ENCODE results near the gene IFT25. TPM values are rescaled to one million over a fixed set of nuclear protein-coding genes. Genes with fewer than 3 reads are reported as not detected.
A peak's percentile ranks its signal among the peaks of the same experiment; 100 is the strongest.
"Not testable (repeated sequence)": the region's sequence is repeated elsewhere in the genome, so short reads cannot be mapped to it uniquely, and the experiment has no call there.

IFT25 gene
- total RNA-seq = 63.7 TPM
- polyA plus RNA-seq = 24.0 TPM

DNA sequence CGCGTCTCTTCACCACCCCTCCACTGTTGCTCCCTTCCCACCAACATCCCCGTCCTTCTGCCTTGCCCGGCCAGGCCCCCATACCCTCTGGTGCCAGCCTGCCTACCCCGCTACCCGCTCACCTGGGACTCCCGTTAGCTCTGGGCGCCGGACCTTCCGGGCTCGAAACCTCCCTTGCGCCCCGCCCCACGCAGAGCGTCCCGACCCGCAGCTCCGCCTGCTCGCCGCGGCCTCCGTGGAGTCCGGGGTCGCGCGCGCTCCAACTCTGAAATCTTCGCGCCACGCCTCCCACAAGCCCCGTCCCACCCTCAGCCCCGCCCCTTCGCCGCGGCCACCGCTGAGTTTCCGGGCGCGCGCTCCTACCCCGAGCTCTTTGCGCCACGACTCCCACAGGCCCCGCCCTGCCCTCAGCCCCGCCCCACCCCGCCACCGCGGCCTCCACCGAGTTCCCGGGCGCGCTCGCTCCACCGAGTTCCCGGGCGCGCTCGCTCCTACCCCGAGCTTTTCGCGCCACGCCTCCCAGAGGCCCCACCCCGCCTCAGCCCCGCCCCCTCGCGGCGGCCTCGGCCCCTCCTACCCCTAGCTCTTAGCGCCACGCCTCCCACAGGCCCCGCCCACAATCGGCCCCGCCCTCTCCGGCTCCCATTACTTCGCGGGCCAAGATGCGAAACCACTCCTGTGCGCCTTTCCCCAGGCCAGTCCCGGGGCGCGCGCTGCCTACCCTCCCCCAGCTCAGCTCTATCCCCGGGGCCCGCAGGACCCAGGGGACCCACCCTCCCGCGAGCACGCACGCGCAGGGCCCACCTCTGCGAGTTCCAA lies at the start of gene IFT25:
IFT25 (minus strand) TSS at position 267 of the 819 bp plus-strand sequence. CDS start 5,617 bp downstream, outside the sequence.
- H3K4me3 ChIP-seq (ENCODE audit: low read depth, low read length) = peak within 1 kb of the TSS; percentile 87
- peak within 1 kb of the TSS; percentile 92 for H3K27ac ChIP-seq (ENCODE audit: low read depth)
- peaks cover 3% of the 10 kb centered on the region for H3K4me1 ChIP-seq (ENCODE audit: insufficient read depth)
- no peaks in the 10 kb centered on the region for H3K36me3 ChIP-seq (ENCODE audit: insufficient read depth)
- under 1% methylated on average over 90 of the region's 90 CpGs for WGBS
- peak; percentile 88 for DNase-seq (ENCODE audit: extremely low spot score)

DNA sequence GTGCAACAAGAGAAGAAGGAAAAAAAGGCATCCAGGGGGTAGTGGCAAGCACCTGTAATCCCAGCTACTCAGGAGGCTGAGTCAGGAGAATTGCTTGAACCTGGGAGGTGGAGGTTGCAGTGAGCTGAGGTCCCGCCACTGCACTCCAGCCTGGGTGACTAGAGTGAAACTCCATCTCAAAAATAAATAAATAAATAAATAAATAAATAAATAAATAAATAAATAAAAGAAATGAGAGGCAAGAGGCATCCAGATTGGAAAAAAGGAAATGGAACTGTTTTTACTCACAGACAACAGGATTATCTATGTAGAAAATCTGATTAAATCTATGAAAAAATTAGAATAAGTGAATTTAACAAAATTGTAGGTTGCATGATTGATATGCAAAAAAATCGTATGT lies 49.0 kb upstream of the IFT25 start:
- DNase-seq (ENCODE audit: extremely low spot score); H3K4me1 ChIP-seq (ENCODE audit: insufficient read depth); H3K27ac ChIP-seq (ENCODE audit: low read depth); H3K36me3 ChIP-seq (ENCODE audit: insufficient read depth); H3K4me3 ChIP-seq (ENCODE audit: low read depth, low read length): not testable (repeated sequence)
- 89% methylated on average over 2 of the region's 2 CpGs for WGBS

- no peaks in the 10 kb centered on the region for H3K4me1 ChIP-seq (ENCODE audit: insufficient read depth)
- no peaks in the 10 kb centered on the region for H3K36me3 ChIP-seq (ENCODE audit: insufficient read depth)
- H3K4me3 ChIP-seq (ENCODE audit: low read depth, low read length) = no peak overlapping the region
- no peak for DNase-seq (ENCODE audit: extremely low spot score)
- whole genome bisulfite sequencing = 72% methylated on average over 4 of the region's 4 CpGs
- H3K27ac ChIP-seq (ENCODE audit: low read depth) = no peak overlapping the region
These were observed 46.8 kb upstream of the IFT25 start for GRCh38 chr1:53992085-53992874.

DNA sequence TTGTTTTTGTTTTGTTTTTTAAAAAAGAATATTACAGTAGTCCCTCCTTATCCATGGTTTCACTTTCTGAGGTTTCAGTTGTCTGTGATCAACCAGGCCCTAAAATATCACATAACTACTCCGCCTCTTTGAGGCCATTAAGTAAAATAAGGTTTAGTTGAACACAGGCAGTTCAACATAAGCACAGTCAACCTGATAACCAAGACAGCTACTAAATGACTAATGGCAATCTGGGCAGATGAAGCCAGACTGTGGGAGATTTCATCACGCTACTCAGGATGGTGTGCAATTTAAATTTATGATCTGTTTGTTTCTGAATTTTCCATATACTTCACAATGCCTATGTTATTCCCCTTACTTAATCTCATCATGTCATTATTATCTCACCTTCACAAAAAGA lies 42.4 kb upstream of the IFT25 start:
- Histone ChIP-seq H3K27ac (ENCODE audit: low read depth) (no peak overlapping the region), H3K4me3 (ENCODE audit: low read depth, low read length) (no peak overlapping the region), H3K36me3 (ENCODE audit: insufficient read depth) (no peaks in the 10 kb centered on the region), H3K4me1 (ENCODE audit: insufficient read depth) (no peaks in the 10 kb centered on the region)
- no peak for DNase-seq (ENCODE audit: extremely low spot score)
- 86% methylated on average over 2 of the region's 2 CpGs for WGBS

DNA sequence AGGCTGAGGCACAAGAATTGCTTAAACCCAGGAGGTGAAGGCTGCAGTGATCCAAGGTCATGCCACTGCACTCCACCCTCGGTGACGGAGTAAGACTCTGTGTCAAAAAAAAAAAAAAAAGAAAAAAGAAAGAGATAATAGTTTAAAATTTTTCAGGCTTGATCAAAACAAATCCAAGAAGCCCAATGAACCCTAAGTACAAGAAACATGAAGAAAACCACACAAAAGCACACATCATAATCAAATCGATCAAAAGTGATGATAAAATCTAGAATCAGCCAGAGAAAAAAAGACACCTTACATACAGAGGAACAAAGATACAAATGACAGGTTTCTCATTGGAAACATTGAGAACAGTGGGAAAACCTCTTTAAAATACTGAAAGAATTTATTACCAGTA lies 41.0 kb upstream of the IFT25 start:
- Histone ChIP-seq H3K36me3 (ENCODE audit: insufficient read depth) (no peaks in the 10 kb centered on the region), H3K27ac (ENCODE audit: low read depth) (no peak overlapping the region), H3K4me1 (ENCODE audit: insufficient read depth) (no peaks in the 10 kb centered on the region), H3K4me3 (ENCODE audit: low read depth, low read length) (no peak overlapping the region)
- 87% methylated on average over 3 of the region's 3 CpGs for WGBS
- DNase-seq (ENCODE audit: extremely low spot score) = no peak

- no peak overlapping the region for H3K4me3 ChIP-seq (ENCODE audit: low read depth, low read length)
- H3K4me1 ChIP-seq (ENCODE audit: insufficient read depth) = no peaks in the 10 kb centered on the region
- H3K27ac ChIP-seq (ENCODE audit: low read depth) = no peak overlapping the region
- no peaks in the 10 kb centered on the region for H3K36me3 ChIP-seq (ENCODE audit: insufficient read depth)
- no peak for DNase-seq (ENCODE audit: extremely low spot score)
These were observed 39.2 kb upstream of the IFT25 start for GRCh38 chr1:53984726-53985125.

- Histone ChIP-seq H3K27ac (ENCODE audit: low read depth) (no peak overlapping the region), H3K4me3 (ENCODE audit: low read depth, low read length) (peak overlapping the region; percentile 23), H3K4me1 (ENCODE audit: insufficient read depth) (no peaks in the 10 kb centered on the region), H3K36me3 (ENCODE audit: insufficient read depth) (no peaks in the 10 kb centered on the region)
- no peak for DNase-seq (ENCODE audit: extremely low spot score)
- WGBS = 17% methylated on average over 4 of the region's 4 CpGs
These were observed 37.2 kb upstream of the IFT25 start for GRCh38 chr1:53982763-53983104.

DNA sequence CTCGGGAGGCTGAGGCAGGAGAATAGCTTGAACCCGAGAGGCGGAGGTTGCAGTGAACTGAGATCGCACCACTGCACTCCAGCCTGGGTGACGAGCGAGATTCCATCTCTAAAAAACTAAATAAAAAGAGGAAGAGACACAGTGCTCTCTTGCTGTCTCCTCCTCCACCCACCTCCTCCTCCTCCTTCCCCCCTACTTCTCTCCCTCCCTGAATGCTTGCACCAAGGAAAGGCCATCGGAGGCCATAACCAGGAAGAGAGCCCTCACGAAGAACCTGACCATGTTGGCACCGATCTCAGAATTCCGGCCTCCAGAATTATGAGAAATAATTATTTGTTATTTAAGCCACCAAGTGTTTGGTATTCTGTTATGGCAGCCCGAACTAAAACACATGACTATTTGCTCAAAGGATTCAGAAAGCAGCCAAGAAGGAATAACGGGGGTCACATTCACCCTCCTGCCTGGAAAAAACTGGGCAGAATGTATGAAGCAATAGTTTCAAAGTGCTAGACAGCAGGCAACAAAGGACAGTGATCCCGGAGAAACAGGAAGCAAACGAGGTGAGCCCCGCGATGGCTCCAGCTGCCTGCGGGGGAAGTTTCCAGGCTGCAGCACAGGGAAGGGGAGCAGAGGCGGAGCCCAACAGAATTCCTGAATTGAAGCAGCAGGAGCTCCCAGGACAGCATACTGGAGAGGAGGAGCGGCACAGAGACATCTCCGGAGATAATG lies 36.7 kb upstream of the IFT25 start:
- no peaks in the 10 kb centered on the region for H3K36me3 ChIP-seq (ENCODE audit: insufficient read depth)
- WGBS = 27% methylated on average over 20 of the region's 20 CpGs
- peak overlapping the region; percentile 23 for H3K4me3 ChIP-seq (ENCODE audit: low read depth, low read length)
- H3K4me1 ChIP-seq (ENCODE audit: insufficient read depth) = no peaks in the 10 kb centered on the region
- peak overlapping the region; percentile 0 for H3K27ac ChIP-seq (ENCODE audit: low read depth)
- DNase-seq (ENCODE audit: extremely low spot score) = no peak

DNA sequence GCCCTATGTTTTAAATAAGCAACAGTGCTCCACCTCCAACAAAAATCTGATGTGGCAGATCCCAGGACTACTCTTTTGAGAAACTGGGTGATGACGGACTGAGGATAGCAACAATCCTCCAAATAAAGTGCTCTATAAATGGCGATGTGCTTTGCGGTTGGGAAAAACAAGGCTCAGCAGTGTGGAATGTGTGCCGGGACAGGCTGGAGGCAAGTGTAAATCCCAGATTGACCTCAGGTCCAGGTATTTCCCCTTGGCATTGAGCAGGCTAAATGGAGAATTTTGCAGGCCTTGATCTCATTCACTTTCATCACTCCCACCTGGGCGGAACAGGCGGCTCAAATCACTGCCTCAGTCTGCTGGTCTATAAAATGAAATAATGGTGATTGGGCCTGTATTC lies 35.7 kb upstream of the IFT25 start:
- Histone ChIP-seq H3K36me3 (ENCODE audit: insufficient read depth) (no peaks in the 10 kb centered on the region), H3K4me1 (ENCODE audit: insufficient read depth) (no peaks in the 10 kb centered on the region), H3K4me3 (ENCODE audit: low read depth, low read length) (no peak overlapping the region), H3K27ac (ENCODE audit: low read depth) (no peak overlapping the region)
- 63% methylated on average over 6 of the region's 6 CpGs for WGBS
- no peak for DNase-seq (ENCODE audit: extremely low spot score)

DNA sequence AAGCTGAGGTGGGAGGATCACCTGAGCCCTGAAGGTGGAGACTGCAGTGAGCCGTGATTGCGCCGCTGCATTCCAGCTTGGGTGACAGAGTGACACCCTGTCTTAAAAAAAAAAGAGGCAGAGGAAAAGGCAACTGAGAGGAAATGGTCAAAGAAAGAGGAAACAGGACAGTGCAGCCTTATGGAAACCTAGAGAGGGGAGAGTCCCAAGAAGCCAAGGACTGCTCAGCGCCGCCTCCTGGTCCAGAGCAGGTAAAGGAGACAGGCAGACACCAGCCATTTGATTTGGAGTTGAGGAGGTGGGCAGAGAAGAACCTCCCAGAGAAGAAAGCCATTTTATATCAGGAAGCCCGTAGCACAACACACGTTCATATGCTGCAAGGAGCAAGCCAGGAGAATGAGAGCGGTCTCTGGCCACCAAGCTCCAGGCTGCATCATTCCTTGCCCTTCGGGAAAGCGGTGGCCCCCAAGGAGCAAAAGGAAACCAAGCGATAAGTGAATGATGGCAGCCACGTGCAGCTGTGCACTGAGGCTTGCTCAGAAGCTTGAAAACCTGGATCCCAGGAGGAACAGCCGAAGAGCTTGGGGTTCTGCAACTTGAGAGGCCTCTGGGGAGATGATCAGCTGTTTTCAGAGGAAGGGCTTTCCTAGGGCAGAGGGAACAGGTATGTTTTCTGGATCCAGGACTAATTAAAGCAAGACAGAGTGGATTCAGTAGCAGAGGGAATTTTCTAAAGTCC lies 34.4 kb upstream of the IFT25 start:
- no peak for DNase-seq (ENCODE audit: extremely low spot score)
- Histone ChIP-seq H3K4me1 (ENCODE audit: insufficient read depth) (no peaks in the 10 kb centered on the region), H3K36me3 (ENCODE audit: insufficient read depth) (no peaks in the 10 kb centered on the region), H3K4me3 (ENCODE audit: low read depth, low read length) (no peak overlapping the region), H3K27ac (ENCODE audit: low read depth) (no peak overlapping the region)
- WGBS = 88% methylated on average over 13 of the region's 13 CpGs

GRCh38 chr1:53975861-53976260 lies 30.4 kb upstream of the IFT25 start:
- no peak overlapping the region for H3K4me3 ChIP-seq (ENCODE audit: low read depth, low read length)
- H3K36me3 ChIP-seq (ENCODE audit: insufficient read depth) = no peaks in the 10 kb centered on the region
- 96% methylated on average over 7 of the region's 7 CpGs for WGBS
- no peaks in the 10 kb centered on the region for H3K4me1 ChIP-seq (ENCODE audit: insufficient read depth)
- DNase-seq (ENCODE audit: extremely low spot score) = no peak
- no peak overlapping the region for H3K27ac ChIP-seq (ENCODE audit: low read depth)

GRCh38 chr1:53971718-53972117 lies 26.2 kb upstream of the IFT25 start:
- WGBS = 74% methylated on average over 2 of the region's 2 CpGs
- no peak for DNase-seq (ENCODE audit: extremely low spot score)
- Histone ChIP-seq H3K27ac (ENCODE audit: low read depth) (no peak overlapping the region), H3K36me3 (ENCODE audit: insufficient read depth) (no peaks in the 10 kb centered on the region), H3K4me3 (ENCODE audit: low read depth, low read length) (no peak overlapping the region), H3K4me1 (ENCODE audit: insufficient read depth) (no peaks in the 10 kb centered on the region)

GRCh38 chr1:53969323-53969722 lies 23.8 kb upstream of the IFT25 start:
- not testable (repeated sequence) for H3K27ac ChIP-seq (ENCODE audit: low read depth); H3K4me3 ChIP-seq (ENCODE audit: low read depth, low read length); DNase-seq (ENCODE audit: extremely low spot score); H3K36me3 ChIP-seq (ENCODE audit: insufficient read depth); H3K4me1 ChIP-seq (ENCODE audit: insufficient read depth)
- 96% methylated on average over 2 of the region's 2 CpGs for WGBS

Data from urinary bladder (tissue), 4 donors.